NT2/D1 (cell line): ENCODE data around the gene LRSAM1.

ENCODE experiments used
- SUZ12 ChIP-seq: IDR thresholded peaks from 2 replicates; pipeline ENCODE4 v1.6.1; 2011; ENCODE audit not compliant: insufficient read length, insufficient read depth; ENCODE audit errors: extremely low read depth
- YY1 ChIP-seq: IDR thresholded peaks from 2 replicates; pipeline ENCODE4 v1.6.1; 2011; ENCODE audit not compliant: insufficient read length, insufficient read depth
- ZNF274 ChIP-seq: IDR thresholded peaks from 2 replicates; pipeline ENCODE4 v1.6.1; 2011; ENCODE audit warnings: mild to moderate bottlenecking, low read depth, low read length

DNA sequence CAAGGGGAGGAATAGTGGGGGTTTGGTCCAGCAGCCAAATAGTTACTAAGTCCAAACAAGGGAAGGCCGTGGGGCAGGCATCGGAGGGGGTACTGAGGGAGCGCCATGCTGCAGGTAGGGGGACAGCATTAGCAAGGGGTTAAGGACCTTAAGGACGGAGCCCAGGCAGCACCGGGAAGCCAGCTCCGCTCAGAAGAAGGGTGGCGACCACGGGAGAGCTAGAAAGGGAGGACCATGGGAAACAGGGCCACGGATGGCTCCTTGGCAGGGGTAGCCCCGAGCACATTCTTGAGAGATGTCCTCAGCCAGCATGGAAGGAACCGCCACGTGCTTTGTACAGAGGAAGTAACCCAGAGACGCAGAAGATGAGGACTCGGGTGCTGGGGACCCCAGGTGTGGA lies 84.5 kb downstream of the LRSAM1 start:
- no peak for TF ChIP-seq YY1
- TF ChIP-seq ZNF274, result no peak
- no peak for TF ChIP-seq SUZ12
